Activated gamma-delta T cell treated with anti-CD3 and anti-CD28 coated beads, Interleukin-2, amount 50 U/mL, for 16 hours (primary cell): ENCODE data around the gene PTGS1.
"Not testable (repeated sequence)": the region's sequence is repeated elsewhere in the genome, so short reads cannot be mapped to it uniquely, and the experiment has no call there.

Source experiments
- DNase-seq: peaks from one replicate; pipeline ENCODE4 v3.0.0-alpha.2; 2020; ENCODE audit warnings: low read depth

Gene PTGS1

GRCh38 chr9:122398371-122398924 lies 27.6 kb downstream of the PTGS1 start:
- no peak for DNase-seq

GRCh38 chr9:122401896-122402295 lies 31.1 kb downstream of the PTGS1 start:
- no peak for DNase-seq

DNA sequence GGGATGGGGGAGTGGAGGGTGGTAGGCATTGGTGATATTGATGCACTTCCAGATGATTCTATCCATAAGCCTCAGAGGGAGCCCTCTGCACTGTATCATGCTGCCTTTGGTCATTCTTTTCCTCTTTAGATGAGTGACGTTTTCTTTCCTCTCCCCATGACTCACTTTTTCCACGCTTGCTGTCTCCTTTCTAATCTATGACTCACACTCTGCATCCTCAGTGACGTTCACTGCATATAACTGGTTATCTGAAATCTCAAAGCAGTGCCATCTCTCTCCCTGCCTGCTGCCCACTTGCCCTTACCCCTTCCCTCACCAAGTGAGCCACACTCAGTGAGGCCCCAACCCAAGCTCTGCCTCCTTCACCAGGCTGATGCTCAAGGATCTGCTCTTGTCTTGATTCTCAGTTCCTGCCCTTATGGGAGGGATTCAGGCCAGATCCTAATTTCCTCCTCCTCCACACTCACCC lies 31.6 kb downstream of the PTGS1 start:
- DNase-seq: no peak

- DNase-seq: no peak
These were observed 32.0 kb downstream of the PTGS1 start for GRCh38 chr9:122402874-122403273.

GRCh38 chr9:122403381-122404000 lies 32.7 kb downstream of the PTGS1 start:
- no peak for DNase-seq

GRCh38 chr9:122405304-122406069 lies 34.7 kb downstream of the PTGS1 start:
- not testable (repeated sequence) for DNase-seq

DNA sequence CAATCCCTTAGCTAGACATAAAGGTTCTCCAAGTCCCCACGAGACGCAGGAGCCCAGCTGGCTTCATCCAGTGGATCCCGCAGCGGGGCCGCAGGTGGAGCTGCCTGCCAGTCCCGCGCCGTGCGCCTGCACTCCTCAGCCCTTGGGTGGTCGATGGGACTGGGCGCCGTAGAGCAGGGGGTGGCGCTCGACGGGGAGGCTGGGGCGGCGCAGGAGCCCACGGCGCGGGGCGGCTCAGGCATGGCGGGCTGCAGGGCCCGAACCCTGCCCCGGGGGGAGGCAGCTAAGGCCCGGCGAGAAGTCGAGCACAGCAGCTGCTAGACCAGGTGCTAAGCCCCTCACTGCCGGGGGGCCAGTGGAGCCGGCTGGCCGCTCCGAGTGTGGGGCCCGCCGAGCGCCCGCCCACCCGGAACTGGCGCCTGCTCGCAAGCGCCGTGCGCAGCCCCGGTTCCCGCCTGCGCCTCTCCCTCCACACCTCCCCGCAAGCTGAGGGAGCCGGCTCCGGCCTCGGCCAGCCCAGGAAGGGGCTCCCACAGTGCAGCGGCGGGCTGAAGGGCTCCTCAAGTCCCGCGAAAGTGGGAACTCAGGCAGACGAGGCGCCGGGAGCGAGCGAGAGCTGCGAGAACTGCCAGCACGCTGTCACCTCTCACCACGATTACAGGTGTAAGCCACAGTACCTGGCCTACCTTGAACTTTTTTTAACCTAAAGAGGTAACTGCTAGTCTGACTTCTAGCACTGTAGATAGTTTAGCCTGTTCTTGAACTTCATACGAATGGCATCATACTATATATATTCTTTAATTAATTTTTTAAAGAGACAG lies 35.5 kb downstream of the PTGS1 start:
- DNase-seq: no peak

DNA sequence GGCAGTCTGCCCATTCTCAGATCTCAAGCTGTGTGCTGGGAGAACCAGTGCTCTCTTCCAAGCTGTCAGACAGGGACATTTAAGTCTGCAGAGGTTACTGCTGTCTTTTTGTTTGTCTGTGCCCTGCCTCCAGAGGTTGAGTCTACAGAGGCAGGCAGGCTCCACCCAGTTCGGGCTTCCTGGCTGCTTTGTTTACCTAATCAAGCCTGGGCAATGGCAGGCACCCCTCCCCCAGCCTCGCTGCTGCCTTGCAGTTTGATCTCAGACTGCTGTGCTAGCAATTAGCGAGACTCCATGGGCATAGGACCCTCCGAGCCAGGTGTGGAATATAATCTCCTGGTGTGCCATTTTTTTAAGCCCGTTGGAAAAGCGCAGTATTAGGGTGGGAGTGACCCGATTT lies 43.3 kb downstream of the PTGS1 start:
- DNase-seq: not testable (repeated sequence)

DNA sequence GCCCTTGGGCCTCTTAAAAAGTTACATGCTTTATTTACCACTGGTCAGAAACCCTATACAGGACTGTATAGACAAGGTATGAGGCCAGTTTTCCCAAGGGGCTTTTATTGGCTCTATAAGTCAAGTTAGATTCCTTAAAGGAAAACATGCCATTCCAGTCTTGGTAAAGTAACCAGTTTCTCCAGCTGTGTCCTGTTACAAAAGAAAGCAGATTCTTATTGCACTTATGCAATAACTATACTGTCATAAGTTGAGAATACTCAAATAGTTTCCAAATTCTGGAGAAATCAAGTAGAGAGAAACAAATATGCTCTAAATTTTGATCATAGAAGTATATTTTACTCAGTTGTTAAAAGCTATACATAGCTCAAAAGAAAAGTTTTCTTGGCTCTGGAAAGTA lies 47.2 kb downstream of the PTGS1 start:
- DNase-seq: no peak

GRCh38 chr9:122420315-122420714 lies 49.5 kb downstream of the PTGS1 start:
- no peak for DNase-seq

GRCh38 chr9:122425087-122425486 lies 54.3 kb downstream of the PTGS1 start:
- DNase-seq: no peak

GRCh38 chr9:122426723-122427122 lies 55.9 kb downstream of the PTGS1 start:
- no peak for DNase-seq

DNA sequence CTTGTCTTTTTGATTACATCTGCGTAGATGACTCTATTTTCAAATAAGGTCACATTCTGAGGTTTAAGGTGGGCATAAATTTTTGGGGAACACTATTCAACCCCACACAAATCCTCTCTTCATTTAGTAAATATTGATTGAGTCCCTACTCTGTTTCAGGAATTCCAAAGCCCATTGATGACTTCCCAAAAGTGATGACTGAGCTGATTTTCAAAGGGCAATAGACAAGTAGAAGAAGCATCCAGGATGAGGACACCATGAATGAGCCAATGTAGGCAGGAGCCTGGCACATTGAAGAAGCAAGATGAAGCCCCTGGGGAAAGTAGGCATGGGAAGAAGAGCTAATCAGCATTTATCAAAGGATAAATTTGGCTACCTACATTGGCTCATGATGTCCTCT lies 71.7 kb downstream of the PTGS1 start:
- no peak for DNase-seq

DNA sequence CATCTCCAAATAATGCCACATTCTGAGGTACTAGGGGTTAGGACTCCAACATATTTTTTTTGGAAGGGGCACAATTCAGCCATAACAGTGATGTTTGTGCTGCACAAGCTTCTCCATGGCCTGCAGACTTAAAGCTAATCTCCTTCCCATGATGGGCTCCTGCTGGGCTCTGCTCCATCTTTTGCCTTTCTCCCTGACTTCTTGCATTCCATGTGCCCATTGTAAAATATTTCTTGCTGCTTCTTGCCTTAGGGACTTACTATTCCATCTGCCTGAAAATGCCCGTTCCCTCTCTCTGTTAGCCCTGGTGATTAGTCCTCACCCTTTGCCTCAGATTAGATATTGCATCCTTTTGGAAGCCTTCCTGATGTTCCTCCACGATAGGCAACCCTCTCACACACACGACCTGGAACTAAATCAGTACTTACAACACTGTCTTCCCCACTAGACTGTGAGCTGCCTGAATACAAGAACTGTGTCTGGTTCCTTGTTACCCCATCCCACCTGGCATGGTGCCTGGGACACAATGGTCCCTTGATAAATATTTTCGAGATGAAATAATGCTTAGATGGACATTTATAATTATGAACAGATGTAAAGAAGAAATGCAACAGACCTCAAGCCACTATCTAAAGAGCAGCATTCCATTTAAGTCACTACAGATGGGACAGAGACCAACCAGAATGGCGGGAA lies 73.4 kb downstream of the PTGS1 start:
- no peak for DNase-seq
